ENCODE results near the gene GNB4.

DNA sequence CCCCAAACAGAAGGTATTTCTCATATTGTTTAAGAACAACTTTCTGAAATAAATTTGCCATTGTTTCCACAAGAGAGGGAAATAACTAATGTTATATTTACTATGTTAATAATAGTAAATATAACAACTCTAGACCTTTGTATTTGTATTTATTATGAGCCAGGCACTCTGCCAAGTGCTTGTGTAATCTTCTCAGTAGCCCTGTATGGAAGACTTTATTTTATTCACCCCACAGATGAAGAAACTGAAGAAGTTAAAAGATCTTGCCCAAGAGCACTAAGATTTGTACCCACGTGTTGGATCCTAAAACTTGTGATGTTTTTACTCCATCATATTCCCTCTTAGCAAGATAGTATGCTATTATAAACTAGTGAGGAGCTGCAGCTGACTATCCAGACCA is 12.0 kb upstream of the GNB4 start:
- TF ChIP-seq TAF1 (IDR thresholded peaks at IDR 0.05; ENCODE audit: low read depth, low read length): no peak
- no peak for TF ChIP-seq PAX5 (IDR thresholded peaks at IDR 0.05; ENCODE audit: insufficient read depth, low read length, severe bottlenecking)
- TF ChIP-seq POLR2AphosphoS5 (IDR thresholded peaks at IDR 0.05; ENCODE audit: low read depth, low read length): no peak
- TF ChIP-seq POLR2A (IDR thresholded peaks at IDR 0.05; ENCODE audit: low read depth, low read length): no peak
